Fibroblast of mammary gland (primary cell): ENCODE results near the gene EMD.

Source experiments
- DNase-seq: peaks from one replicate; pipeline ENCODE4 v3.0.0-alpha.2; 2010; ENCODE audit warnings: low read depth
- H3K4me3 ChIP-seq: 2 replicates; pipeline ENCODE4 v1.5.1; 2011; ENCODE audit warnings: low read depth, mild to moderate bottlenecking, low read length, moderate library complexity; ENCODE audit not compliant: control insufficient read depth
- CTCF ChIP-seq: conservative IDR thresholded peaks from 2 replicates; pipeline ENCODE4 v1.5.1; 2011; ENCODE audit warnings: low read depth, low read length, inconsistent platforms; ENCODE audit not compliant: control insufficient read depth, insufficient read depth

The EMD gene

GRCh38 chrX:154352012-154352401, 27.1 kb upstream of the EMD start:
- no peak overlapping the region for H3K4me3 ChIP-seq
- no peak for DNase-seq
- TF ChIP-seq CTCF, result no peak

- TF ChIP-seq CTCF, result no peak
- no peak for DNase-seq
- no peak overlapping the region for H3K4me3 ChIP-seq
These were observed 26.6 kb upstream of the EMD start for GRCh38 chrX:154352466-154352865.

- no peak overlapping the region for H3K4me3 ChIP-seq
- TF ChIP-seq CTCF, result no peak
- no peak for DNase-seq
These were observed 25.8 kb upstream of the EMD start for GRCh38 chrX:154353172-154353843.

- no peak for TF ChIP-seq CTCF
- no peak overlapping the region for H3K4me3 ChIP-seq
- DNase-seq, result no peak
These were observed 25.1 kb upstream of the EMD start for GRCh38 chrX:154354013-154354412.

- no peak overlapping the region for H3K4me3 ChIP-seq
- TF ChIP-seq CTCF, result no peak
- no peak for DNase-seq
These were observed 24.6 kb upstream of the EMD start for GRCh38 chrX:154354516-154354915.

- DNase-seq, result no peak
- TF ChIP-seq CTCF, result no peak
- no peak overlapping the region for H3K4me3 ChIP-seq
These were observed 23.9 kb upstream of the EMD start for GRCh38 chrX:154355094-154355775.

GRCh38 chrX:154355776-154356140, 23.3 kb upstream of the EMD start:
- DNase-seq, result no peak
- TF ChIP-seq CTCF, result no peak
- H3K4me3 ChIP-seq, result no peak overlapping the region
